Stimulated activated effector memory CD8-positive, alpha-beta T cell treated with anti-CD3 and anti-CD28 coated beads, Interleukin-12 subunit alpha, Interleukin-12 subunit beta, amount 100 ng/mL, for 72 hours (primary cell): Measurements from ENCODE around the gene NPC1.

Experiments used
- ATAC-seq: fragments of 150-1000 bp; cut with Tn5 transposase; 2 replicates; pipeline ENCODE4 v1.10.0; 2021
- DNase-seq, 2 donors: peaks; one replicate each; pipeline ENCODE4 v3.0.0; 2021 to 2022; ENCODE audit warnings: low spot score in 2 of 2
- H3K27ac Mint-ChIP-seq: one replicate; pipeline ENCODE4 v1.8.0; 2022; ENCODE audit warnings: mild to moderate bottlenecking, mixed read lengths
- H3K36me3 Mint-ChIP-seq: one replicate; pipeline ENCODE4 v1.8.0; 2022; ENCODE audit warnings: mild to moderate bottlenecking, mixed read lengths
- H3K4me1 Mint-ChIP-seq: one replicate; pipeline ENCODE4 v1.8.0; 2022; ENCODE audit warnings: mixed read lengths
- H3K4me3 Mint-ChIP-seq: one replicate; pipeline ENCODE4 v1.8.0; 2022; ENCODE audit warnings: mild to moderate bottlenecking, mixed read lengths
- H3K9me3 Mint-ChIP-seq: one replicate; pipeline ENCODE4 v1.8.0; 2022; ENCODE audit warnings: mixed read lengths

Gene NPC1

DNA sequence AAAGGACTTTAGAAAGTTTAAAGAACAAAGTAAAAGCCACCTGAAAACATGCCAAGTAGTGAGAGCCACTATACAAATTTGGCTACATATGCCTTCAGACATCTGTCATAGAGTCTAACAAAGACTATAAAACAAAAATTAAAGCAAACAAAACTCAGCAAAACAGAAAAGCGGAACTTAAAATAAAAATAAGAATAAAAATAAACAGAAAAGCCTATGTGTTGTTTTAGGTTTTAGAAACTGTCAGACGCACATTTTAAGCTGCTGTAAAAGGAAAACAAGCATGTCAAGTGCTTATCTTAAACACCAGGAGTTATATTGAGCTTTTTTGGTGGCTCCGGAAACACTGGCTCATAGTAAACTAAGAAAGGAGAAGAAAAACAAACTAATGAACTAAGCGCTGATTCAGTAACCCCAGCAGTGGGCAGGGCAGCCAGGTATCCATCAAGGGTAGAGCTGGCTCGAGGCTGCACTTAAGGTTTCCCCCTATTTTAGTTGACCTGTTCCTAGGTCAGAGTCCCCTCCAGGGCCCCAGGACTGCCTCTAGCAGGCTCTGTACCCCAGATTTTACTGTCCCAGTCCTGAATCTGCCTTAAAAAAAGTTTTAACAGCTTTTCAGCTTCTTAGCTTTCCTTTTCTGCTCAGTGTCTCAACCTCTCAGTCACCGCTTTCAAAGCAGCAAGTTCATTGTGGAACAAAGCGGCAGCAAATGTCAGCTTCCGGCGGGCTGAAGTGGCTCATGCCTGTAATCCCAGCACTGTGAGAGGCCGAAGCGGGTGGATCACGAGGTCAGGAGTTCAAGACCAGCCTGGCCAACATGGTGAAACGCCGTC is 98.4 kb downstream of the NPC1 start:
- DNase-seq (no peak), ATAC-seq (peak; percentile 85)
- Mint-ChIP-seq H3K9me3 (no peaks in the 10 kb centered on the region), H3K27ac (peak overlapping the region; percentile 43), H3K4me1 (peaks cover 18% of the 10 kb centered on the region), H3K36me3 (no peaks in the 10 kb centered on the region), H3K4me3 (peak overlapping the region; percentile 51)

DNA sequence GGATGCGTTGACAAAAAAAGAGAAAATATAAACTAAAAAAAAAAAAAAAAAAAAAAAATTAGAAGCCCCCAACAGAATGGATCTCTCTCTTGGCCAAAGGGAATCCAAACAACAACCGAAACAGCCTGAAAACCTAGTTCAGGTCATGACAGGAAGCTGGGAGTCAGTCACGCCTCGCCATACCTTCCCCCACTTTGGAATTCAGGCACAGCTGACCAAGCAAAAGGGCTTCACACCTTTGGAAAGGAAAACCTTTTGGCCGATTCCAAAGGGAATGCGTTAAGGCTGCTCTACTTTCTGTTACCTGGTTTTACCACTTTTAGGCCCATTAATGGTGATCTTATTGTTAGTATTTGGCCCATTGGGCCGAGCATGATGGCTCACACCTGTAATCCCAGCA is 100.9 kb downstream of the NPC1 start:
- no peaks in the 10 kb centered on the region for H3K9me3 Mint-ChIP-seq
- no peak for DNase-seq
- H3K27ac Mint-ChIP-seq = no peak overlapping the region
- no peak overlapping the region for H3K4me3 Mint-ChIP-seq
- no peak for ATAC-seq
- no peaks in the 10 kb centered on the region for H3K36me3 Mint-ChIP-seq
- peaks cover 18% of the 10 kb centered on the region for H3K4me1 Mint-ChIP-seq

DNA sequence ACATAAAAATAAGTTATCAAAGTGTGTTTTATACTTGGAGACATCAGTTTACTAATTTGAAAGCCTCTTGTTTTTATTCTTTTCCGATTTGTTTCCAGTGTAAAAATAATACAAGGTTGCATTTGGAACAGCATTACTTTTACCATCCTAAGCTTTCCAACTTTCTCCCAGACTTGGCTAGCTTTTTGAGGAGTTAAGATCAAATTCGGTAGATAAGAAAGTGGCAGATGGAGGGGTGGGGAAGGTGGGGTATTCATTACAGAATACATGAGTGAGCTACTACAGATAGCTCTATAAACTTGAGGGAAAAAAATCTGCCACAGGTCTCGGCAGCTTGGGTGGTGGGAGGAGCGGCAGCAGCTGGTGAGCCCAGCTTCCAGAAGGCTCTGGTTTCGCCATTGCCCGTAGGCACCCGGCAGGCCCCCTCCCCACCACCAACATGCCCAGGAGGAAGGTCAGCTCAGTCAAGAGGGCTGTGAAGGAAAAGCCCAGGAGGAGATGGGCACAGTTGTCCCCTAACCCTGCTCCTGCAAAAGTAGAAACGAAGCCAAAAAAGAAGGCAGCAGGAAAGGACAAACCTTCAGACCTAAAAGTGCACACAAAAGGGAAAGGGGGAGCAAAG is 101.6 kb downstream of the NPC1 start:
- H3K27ac Mint-ChIP-seq = no peak overlapping the region
- no peaks in the 10 kb centered on the region for H3K9me3 Mint-ChIP-seq
- H3K4me1 Mint-ChIP-seq = peaks cover 18% of the 10 kb centered on the region
- no peaks in the 10 kb centered on the region for H3K36me3 Mint-ChIP-seq
- ATAC-seq (no peak), DNase-seq (no peak)
- no peak overlapping the region for H3K4me3 Mint-ChIP-seq
